Measurements from ENCODE around the gene MYOZ3.

The MYOZ3 gene

GRCh38 chr5:150619359-150620230 is 41.5 kb upstream of the MYOZ3 start:
- no peak for ATAC-seq
- TF ChIP-seq TOX (CRISPR knock-in tag; IDR thresholded peaks at IDR 0.05; ENCODE audit: borderline replicate concordance): no peak
- no peak for TF ChIP-seq BACH2 (CRISPR knock-in tag; IDR thresholded peaks at IDR 0.05; ENCODE audit: borderline replicate concordance)
- TF ChIP-seq TCF4 (CRISPR knock-in tag; IDR thresholded peaks at IDR 0.05; ENCODE audit: borderline replicate concordance): no peak
- no peak for TF ChIP-seq PATZ1 (CRISPR knock-in tag; IDR thresholded peaks at IDR 0.05; ENCODE audit: borderline replicate concordance)
- no peak for TF ChIP-seq PPARA (CRISPR knock-in tag; IDR thresholded peaks at IDR 0.05; ENCODE audit: borderline replicate concordance)
- no peak for TF ChIP-seq ZC3H10 (CRISPR knock-in tag; IDR thresholded peaks at IDR 0.05)
- no peak for TF ChIP-seq ZNF70 (CRISPR knock-in tag; IDR thresholded peaks at IDR 0.05)

GRCh38 chr5:150621301-150621700 is 39.8 kb upstream of the MYOZ3 start:
- TF ChIP-seq TSHZ2 (CRISPR knock-in tag; IDR thresholded peaks at IDR 0.05) (no peak), CSDC2 (CRISPR knock-in tag; IDR thresholded peaks at IDR 0.05) (no peak), ZFP3 (CRISPR knock-in tag; IDR thresholded peaks at IDR 0.05) (no peak), RARB (CRISPR knock-in tag; IDR thresholded peaks at IDR 0.05) (no peak), ESRRG (CRISPR knock-in tag; IDR thresholded peaks at IDR 0.05) (no peak), PATZ1 (CRISPR knock-in tag; IDR thresholded peaks at IDR 0.05; ENCODE audit: borderline replicate concordance) (no peak), SNAI2 (CRISPR knock-in tag; IDR thresholded peaks at IDR 0.05) (no peak), ZNF70 (CRISPR knock-in tag; IDR thresholded peaks at IDR 0.05) (no peak), ZNF8 (CRISPR knock-in tag; IDR thresholded peaks at IDR 0.05) (no peak), BACH2 (CRISPR knock-in tag; IDR thresholded peaks at IDR 0.05; ENCODE audit: borderline replicate concordance) (no peak), ZFP30 (CRISPR knock-in tag; IDR thresholded peaks at IDR 0.05) (no peak), POU6F1 (CRISPR knock-in tag; IDR thresholded peaks at IDR 0.05; ENCODE audit: borderline replicate concordance, low read depth) (no peak), ZNF565 (CRISPR knock-in tag; conservative IDR thresholded peaks at IDR 0.05; ENCODE audit: low read depth) (no peak), TOX (CRISPR knock-in tag; IDR thresholded peaks at IDR 0.05; ENCODE audit: borderline replicate concordance) (no peak), GLIS3 (CRISPR knock-in tag; IDR thresholded peaks at IDR 0.05) (no peak), TCF4 (CRISPR knock-in tag; IDR thresholded peaks at IDR 0.05; ENCODE audit: borderline replicate concordance) (no peak), CREB5 (CRISPR knock-in tag; IDR thresholded peaks at IDR 0.05; ENCODE audit: low read depth) (no peak), OSR1 (CRISPR knock-in tag; IDR thresholded peaks at IDR 0.05) (no peak)
- no peak for ATAC-seq

All from SK-N-SH treated with all-trans-retinoic acid at 6 μM for 48 hours (cell line).